ENCODE results near the gene UBE2D2. TPM values are rescaled to one million over a fixed set of nuclear protein-coding genes. Genes with fewer than 3 reads are reported as not detected.

UBE2D2 gene
- total RNA-seq, 1 experiment from 2014 or later, result 165 TPM

DNA sequence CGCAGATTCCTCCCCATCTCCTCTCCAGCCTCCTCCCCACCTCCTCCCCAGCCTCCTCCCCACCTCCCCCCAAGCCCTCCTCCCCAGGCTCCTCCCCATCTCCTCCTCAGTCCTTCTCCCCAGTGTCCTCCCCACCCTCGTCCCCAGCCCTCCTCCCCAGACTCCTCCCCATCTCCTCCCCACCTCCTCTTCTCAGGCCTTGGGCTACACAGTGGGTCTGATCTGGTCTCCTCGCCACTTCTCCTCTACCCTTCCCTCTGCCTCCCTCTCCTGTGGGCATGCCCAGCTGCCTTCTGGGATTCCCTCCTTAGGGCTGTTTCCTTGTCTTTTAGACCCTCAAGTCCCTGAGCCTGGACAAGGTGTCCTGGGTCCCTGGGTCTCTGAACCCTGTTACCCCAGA, 115.3 kb downstream of the UBE2D2 start:
- no peak for DNase-seq (ENCODE audit: low read depth)

GRCh38 chr5:139676951-139677735, 116.0 kb downstream of the UBE2D2 start:
- no peak for DNase-seq (ENCODE audit: low read depth)

Other genes starting within 250 kb of the UBE2D2 start
- gene PAIP2, start 219.5 kb upstream of the UBE2D2 start, total RNA-seq (2014; rRNA removed; shearing (Covaris generic)), result 66.6 and 67.8 TPM in 2 replicates
- not detected in 2 replicates for gene SLC23A1, start 178.0 kb upstream of the UBE2D2 start, total RNA-seq (2014; rRNA removed; shearing (Covaris generic))
- gene MZB1, start 171.4 kb upstream of the UBE2D2 start, total RNA-seq (2014; rRNA removed; shearing (Covaris generic)), result not detected in 2 replicates
- 0.15 and 0.81 TPM in 2 replicates for gene PROB1, start 166.2 kb upstream of the UBE2D2 start, total RNA-seq (2014; rRNA removed; shearing (Covaris generic))
- gene SPATA24, start 157.2 kb upstream of the UBE2D2 start, total RNA-seq (2014; rRNA removed; shearing (Covaris generic)), result 6.3 and 12.5 TPM in 2 replicates
- 12.1 and 16.0 TPM in 2 replicates for gene DNAJC18, start 121.8 kb upstream of the UBE2D2 start, total RNA-seq (2014; rRNA removed; shearing (Covaris generic))
- gene ECSCR, start 98.6 kb upstream of the UBE2D2 start, total RNA-seq (2014; rRNA removed; shearing (Covaris generic)), result 1.5 and 2.4 TPM in 2 replicates
- not detected in 2 replicates for gene SMIM33, start 90.3 kb upstream of the UBE2D2 start, total RNA-seq (2014; rRNA removed; shearing (Covaris generic))
- gene STING1, start 78.6 kb upstream of the UBE2D2 start, total RNA-seq (2014; rRNA removed; shearing (Covaris generic)), result 29.3 and 35.2 TPM in 2 replicates
- 78.6 and 122 TPM in 2 replicates for gene CXXC5, start 87.0 kb downstream of the UBE2D2 start, total RNA-seq (2014; rRNA removed; shearing (Covaris generic))
- gene PSD2, start 234.5 kb downstream of the UBE2D2 start, total RNA-seq (2014; rRNA removed; shearing (Covaris generic)), result 0.15 TPM in 1 of 2 replicates, not detected in the other

Data from M059J (cell line).